Medulla oblongata (tissue), 1 donor: ENCODE data around the gene SLC34A1.

Experiments used
- DNase-seq: peaks from one replicate; pipeline ENCODE4 v3.0.0-alpha.2; 2015; ENCODE audit errors: extremely low spot score

Gene SLC34A1

GRCh38 chr5:177388521-177389052 is 4.4 kb downstream of the SLC34A1 start:
- DNase-seq = no peak

GRCh38 chr5:177389241-177390169 is 5.3 kb downstream of the SLC34A1 start:
- no peak for DNase-seq

- peak; percentile 87 for DNase-seq
Observed at GRCh38 chr5:177390363-177391300, 6.4 kb downstream of the SLC34A1 start.

GRCh38 chr5:177392765-177393164 is 8.5 kb downstream of the SLC34A1 start:
- no peak for DNase-seq

- DNase-seq = no peak
Observed at GRCh38 chr5:177393206-177393765, 9.1 kb downstream of the SLC34A1 start.

- no peak for DNase-seq
Observed at GRCh38 chr5:177393990-177394389, 9.8 kb downstream of the SLC34A1 start.

- no peak for DNase-seq
Observed at GRCh38 chr5:177396078-177396477, 11.8 kb downstream of the SLC34A1 start.

GRCh38 chr5:177396807-177397206 is 12.6 kb downstream of the SLC34A1 start:
- no peak for DNase-seq

GRCh38 chr5:177397875-177398390 is 13.7 kb downstream of the SLC34A1 start:
- no peak for DNase-seq

GRCh38 chr5:177399997-177400868 is 16.0 kb downstream of the SLC34A1 start, which contains the start of gene PFN3:
TSS of gene PFN3 (minus strand) at chr5:177400661. CDS start at chr5:177400576, 85 bp downstream.
- no peak for DNase-seq

GRCh38 chr5:177402271-177403043 is 18.2 kb downstream of the SLC34A1 start:
- no peak for DNase-seq

- DNase-seq = no peak
Observed at GRCh38 chr5:177403102-177403791, 19.0 kb downstream of the SLC34A1 start.

GRCh38 chr5:177403792-177404640 is 19.8 kb downstream of the SLC34A1 start:
- DNase-seq = peak; percentile 69

GRCh38 chr5:177404641-177405179 is 20.5 kb downstream of the SLC34A1 start:
- no peak for DNase-seq

- DNase-seq = no peak
Observed at GRCh38 chr5:177405312-177405711, 21.1 kb downstream of the SLC34A1 start.

- DNase-seq = peak; percentile 21
Observed at GRCh38 chr5:177405805-177406204, 21.6 kb downstream of the SLC34A1 start.

GRCh38 chr5:177409043-177409801 is 25.0 kb downstream of the SLC34A1 start, which contains the start of gene F12:
TSS of gene F12 (minus strand) at chr5:177409564. CDS start at chr5:177409527, 37 bp downstream.
- DNase-seq = no peak
